ENCODE results near the gene PRCC.

PRCC gene

GRCh38 chr1:156746406-156746727, 21.0 kb upstream of the PRCC start:
- Histone ChIP-seq H3K36me3 (replicated peaks) (peaks cover 16% of the 10 kb centered on the region), H3K27me3 (replicated peaks) (no peaks in the 10 kb centered on the region), H3K4me3 (ENCODE audit: low read depth, low read length) (peak overlapping the region; percentile 24), H3K27ac (peak overlapping the region; percentile 99)
- in situ Hi-C loops (cut with HindIII; ENCODE audit: low pct_ligation_motif_present, low sequenced_read_pairs): no loop called here
- no peak for DNase-seq
- TF ChIP-seq, protein P1, sequence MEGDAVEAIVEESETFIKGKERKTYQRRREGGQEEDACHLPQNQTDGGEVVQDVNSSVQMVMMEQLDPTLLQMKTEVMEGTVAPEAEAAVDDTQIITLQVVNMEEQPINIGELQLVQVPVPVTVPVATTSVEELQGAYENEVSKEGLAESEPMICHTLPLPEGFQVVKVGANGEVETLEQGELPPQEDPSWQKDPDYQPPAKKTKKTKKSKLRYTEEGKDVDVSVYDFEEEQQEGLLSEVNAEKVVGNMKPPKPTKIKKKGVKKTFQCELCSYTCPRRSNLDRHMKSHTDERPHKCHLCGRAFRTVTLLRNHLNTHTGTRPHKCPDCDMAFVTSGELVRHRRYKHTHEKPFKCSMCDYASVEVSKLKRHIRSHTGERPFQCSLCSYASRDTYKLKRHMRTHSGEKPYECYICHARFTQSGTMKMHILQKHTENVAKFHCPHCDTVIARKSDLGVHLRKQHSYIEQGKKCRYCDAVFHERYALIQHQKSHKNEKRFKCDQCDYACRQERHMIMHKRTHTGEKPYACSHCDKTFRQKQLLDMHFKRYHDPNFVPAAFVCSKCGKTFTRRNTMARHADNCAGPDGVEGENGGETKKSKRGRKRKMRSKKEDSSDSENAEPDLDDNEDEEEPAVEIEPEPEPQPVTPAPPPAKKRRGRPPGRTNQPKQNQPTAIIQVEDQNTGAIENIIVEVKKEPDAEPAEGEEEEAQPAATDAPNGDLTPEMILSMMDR (IDR thresholded peaks at IDR 0.05; ENCODE audit: low read depth, low read length, missing control alignments): no peak

- DNase-seq: peak; percentile 95
- in situ Hi-C loops (cut with HindIII; ENCODE audit: low pct_ligation_motif_present, low sequenced_read_pairs): no loop called here
- Histone ChIP-seq H3K4me3 (ENCODE audit: low read depth, low read length) (peak overlapping the region; percentile 54), H3K36me3 (replicated peaks) (peaks cover 10% of the 10 kb centered on the region), H3K27ac (peak overlapping the region; percentile 99), H3K27me3 (replicated peaks) (no peaks in the 10 kb centered on the region)
- TF ChIP-seq, protein P1 (IDR thresholded peaks at IDR 0.05; ENCODE audit: low read depth, low read length, missing control alignments): peak; percentile 48
Measured at GRCh38 chr1:156746728-156747631, 20.4 kb upstream of the PRCC start.

- H3K27me3 ChIP-seq (replicated peaks): no peaks in the 10 kb centered on the region
- TF ChIP-seq, protein P1 (IDR thresholded peaks at IDR 0.05; ENCODE audit: low read depth, low read length, missing control alignments): no peak
- H3K4me3 ChIP-seq (ENCODE audit: low read depth, low read length): peak overlapping the region; percentile 96
- H3K36me3 ChIP-seq (replicated peaks): peaks cover 4% of the 10 kb centered on the region
- peak overlapping the region; percentile 99 for H3K27ac ChIP-seq
- in situ Hi-C loops (cut with HindIII; ENCODE audit: low pct_ligation_motif_present, low sequenced_read_pairs): no loop called here
- no peak for DNase-seq
Measured at GRCh38 chr1:156747742-156748669, 19.3 kb upstream of the PRCC start.

- no peaks in the 10 kb centered on the region for H3K36me3 ChIP-seq (replicated peaks)
- peak overlapping the region; percentile 99 for H3K27ac ChIP-seq
- TF ChIP-seq, protein P1 (IDR thresholded peaks at IDR 0.05; ENCODE audit: low read depth, low read length, missing control alignments): no peak
- H3K27me3 ChIP-seq (replicated peaks): no peaks in the 10 kb centered on the region
- no peak for DNase-seq
- in situ Hi-C loops (cut with HindIII; ENCODE audit: low pct_ligation_motif_present, low sequenced_read_pairs): no loop called here
- H3K4me3 ChIP-seq (ENCODE audit: low read depth, low read length): peak overlapping the region; percentile 96
Measured at GRCh38 chr1:156748670-156749418, 18.5 kb upstream of the PRCC start.

DNA sequence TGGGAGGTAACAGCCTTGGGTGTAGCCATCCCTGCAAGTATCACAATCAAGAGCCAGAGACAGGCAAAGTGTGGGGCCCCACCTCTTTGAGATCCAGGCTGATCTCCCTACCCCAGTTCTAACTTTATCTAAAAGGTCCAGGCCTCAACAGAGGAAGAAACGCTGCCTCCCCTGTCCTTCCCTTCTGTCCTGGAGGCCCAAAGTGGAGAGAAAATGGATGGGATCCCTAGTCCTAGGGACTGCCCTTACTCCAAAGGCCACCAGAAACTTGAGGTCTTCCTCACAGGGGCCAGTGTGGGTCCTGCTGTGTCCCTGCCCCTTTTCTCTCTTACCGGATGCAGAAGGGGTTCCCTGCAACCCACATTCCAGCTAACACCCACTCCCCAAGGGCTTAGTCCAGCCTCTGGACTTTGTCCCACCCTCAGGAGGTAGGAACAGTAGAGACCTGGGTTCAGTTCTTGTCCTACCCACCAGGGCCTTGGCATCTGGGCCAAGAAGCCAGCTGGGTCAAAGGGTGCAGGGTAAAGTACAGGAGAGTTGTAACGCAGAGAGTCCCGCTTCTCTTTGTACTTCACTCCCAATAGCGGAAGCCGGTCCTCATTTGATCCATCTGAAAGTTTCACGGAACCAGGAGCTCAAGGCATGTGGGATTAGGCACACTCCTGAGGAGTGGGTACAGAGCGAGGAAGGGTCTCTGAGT, 17.8 kb upstream of the PRCC start:
- Histone ChIP-seq H3K27me3 (replicated peaks) (no peaks in the 10 kb centered on the region), H3K36me3 (replicated peaks) (no peaks in the 10 kb centered on the region), H3K27ac (peak overlapping the region; percentile 99), H3K4me3 (ENCODE audit: low read depth, low read length) (peak overlapping the region; percentile 96)
- DNase-seq: no peak
- TF ChIP-seq, protein P1 (IDR thresholded peaks at IDR 0.05; ENCODE audit: low read depth, low read length, missing control alignments): no peak
- in situ Hi-C loops (cut with HindIII; ENCODE audit: low pct_ligation_motif_present, low sequenced_read_pairs): no loop called here

Data from brain microvascular endothelial cell (primary cell).